Measurements from ENCODE around the gene TMEM132E. TPM values are rescaled to one million over a fixed set of nuclear protein-coding genes. Genes with fewer than 3 reads are reported as not detected.
"Not testable (repeated sequence)": the region's sequence is repeated elsewhere in the genome, so short reads cannot be mapped to it uniquely, and the experiment has no call there.

TMEM132E gene
- total RNA-seq, 1 donor from 2014 or later: not detected

GRCh38 chr17:34537445-34537844, 41.9 kb upstream of the TMEM132E start:
- intact Hi-C loops (cut with DNase I): no loop called here
- Histone ChIP-seq H3K36me3 (no peaks in the 10 kb centered on the region), H3K4me3 (no peak overlapping the region), H3K9me3 (no peaks in the 10 kb centered on the region), H3K27me3 (no peaks in the 10 kb centered on the region), H3K27ac (no peak overlapping the region), H3K4me1 (peaks cover 6% of the 10 kb centered on the region)
- TF ChIP-seq POLR2A (IDR thresholded peaks at IDR 0.05) (no peak), POLR2AphosphoS5 (IDR thresholded peaks at IDR 0.05; ENCODE audit: insufficient read depth in 1 of 2, low read depth in 1 of 2) (no peak), CTCF (IDR thresholded peaks at IDR 0.05) (no peak)
- DNase-seq (ENCODE audit: extremely low spot score in 2 of 2): no peak

- DNase-seq (ENCODE audit: extremely low spot score in 2 of 2); H3K27me3 ChIP-seq; H3K4me3 ChIP-seq; H3K36me3 ChIP-seq; H3K9me3 ChIP-seq; intact Hi-C loops (cut with DNase I); H3K27ac ChIP-seq; H3K4me1 ChIP-seq: not testable (repeated sequence)
These were observed 40.8 kb upstream of the TMEM132E start for GRCh38 chr17:34538582-34538981.

GRCh38 chr17:34539881-34540280, 39.5 kb upstream of the TMEM132E start:
- intact Hi-C loops (cut with DNase I): loop anchor here (10.0 kb wide), 2 partner anchors 95 to 575 kb away; partner anchors contain the start of gene RAD51D
- Histone ChIP-seq H3K27ac (no peak overlapping the region), H3K9me3 (no peaks in the 10 kb centered on the region), H3K36me3 (no peaks in the 10 kb centered on the region), H3K4me3 (no peak overlapping the region), H3K4me1 (no peaks in the 10 kb centered on the region), H3K27me3 (no peaks in the 10 kb centered on the region)
- TF ChIP-seq CTCF (IDR thresholded peaks at IDR 0.05) (no peak), POLR2A (IDR thresholded peaks at IDR 0.05) (no peak), POLR2AphosphoS5 (IDR thresholded peaks at IDR 0.05; ENCODE audit: insufficient read depth in 1 of 2, low read depth in 1 of 2) (no peak)
- DNase-seq (ENCODE audit: extremely low spot score in 2 of 2): no peak

- no peak for DNase-seq (ENCODE audit: extremely low spot score in 2 of 2)
- Histone ChIP-seq H3K27me3 (no peaks in the 10 kb centered on the region), H3K27ac (no peak overlapping the region), H3K4me3 (no peak overlapping the region), H3K36me3 (no peaks in the 10 kb centered on the region), H3K4me1 (no peaks in the 10 kb centered on the region), H3K9me3 (no peaks in the 10 kb centered on the region)
- no peak for TF ChIP-seq POLR2AphosphoS5 (IDR thresholded peaks at IDR 0.05; ENCODE audit: insufficient read depth in 1 of 2, low read depth in 1 of 2)
- TF ChIP-seq POLR2A (IDR thresholded peaks at IDR 0.05): no peak
- peak; percentile 36 to 62 (median 39) for TF ChIP-seq CTCF (IDR thresholded peaks at IDR 0.05)
- intact Hi-C loops (cut with DNase I): loop anchor here (10.0 kb wide), 2 partner anchors 92 to 572 kb away; partner anchors contain the start of gene RAD51D
These were observed 36.6 kb upstream of the TMEM132E start for GRCh38 chr17:34542700-34543336.

- Histone ChIP-seq H3K4me1 (no peaks in the 10 kb centered on the region), H3K36me3 (no peaks in the 10 kb centered on the region), H3K9me3 (no peaks in the 10 kb centered on the region), H3K4me3 (no peak overlapping the region), H3K27ac (no peak overlapping the region), H3K27me3 (no peaks in the 10 kb centered on the region)
- intact Hi-C loops (cut with DNase I): loop anchor here (10.0 kb wide), 2 partner anchors 87 to 567 kb away; partner anchors contain the start of gene RAD51D
- DNase-seq (ENCODE audit: extremely low spot score in 2 of 2): no peak
- TF ChIP-seq POLR2AphosphoS5 (IDR thresholded peaks at IDR 0.05; ENCODE audit: insufficient read depth in 1 of 2, low read depth in 1 of 2): no peak
- TF ChIP-seq POLR2A (IDR thresholded peaks at IDR 0.05): no peak
- TF ChIP-seq CTCF (IDR thresholded peaks at IDR 0.05): no peak
These were observed 31.8 kb upstream of the TMEM132E start for GRCh38 chr17:34547453-34548063.

All from vagina (tissue), 2 donors.